HG03342 (cell line): Measurements from ENCODE around the gene PNLIPRP1.

ENCODE experiments used
- ATAC-seq: cut with Tn5 transposase; IDR thresholded peaks from one replicate; pipeline ENCODE4 v1.9.1; 2021; ENCODE audit warnings: mild to moderate bottlenecking, moderate library complexity; ENCODE audit not compliant: unreplicated experiment

The PNLIPRP1 gene

DNA sequence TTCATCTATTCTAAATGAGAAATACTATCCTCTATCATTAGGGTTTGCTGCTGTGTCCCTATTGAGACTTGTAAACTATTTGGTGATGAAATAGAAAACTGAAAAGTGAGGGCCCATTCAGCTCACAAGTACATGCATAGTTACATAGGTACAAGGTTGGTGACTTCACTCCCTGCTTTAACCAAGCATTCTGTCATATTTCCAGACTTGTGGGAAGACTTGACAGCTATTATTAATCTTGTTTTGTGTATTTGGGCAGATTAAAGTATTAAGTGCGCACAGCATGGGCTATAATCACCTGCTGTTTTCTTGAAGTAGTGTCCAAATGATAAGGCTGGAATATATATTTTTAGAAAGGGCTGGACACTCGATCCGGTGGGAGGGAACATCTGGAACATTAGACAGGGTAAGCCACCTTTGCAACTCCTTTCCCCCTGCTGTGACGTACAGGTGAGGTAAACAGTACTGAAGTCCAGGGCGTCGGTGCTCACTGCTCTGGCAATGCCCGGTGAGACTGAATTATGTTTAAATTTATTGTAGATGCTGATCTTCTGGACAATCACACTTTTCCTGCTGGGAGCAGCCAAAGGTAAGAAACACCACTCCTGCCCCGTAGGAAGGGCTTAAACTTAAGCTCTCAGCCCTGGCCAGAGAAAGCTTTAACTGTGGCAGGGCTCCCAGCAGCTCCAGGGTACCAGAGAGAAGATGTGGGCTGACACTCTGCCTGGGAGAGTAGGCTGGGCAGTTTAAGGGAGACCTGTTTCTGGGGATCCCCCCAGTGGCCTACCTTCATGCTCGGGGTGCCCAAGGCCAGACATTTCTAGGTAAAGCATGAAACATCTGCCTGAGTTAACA lies at the start of gene PNLIPRP1:
PNLIPRP1 (plus strand) TSS at position 370 of the 855 bp plus-strand sequence; CDS start at position 541, 171 bp downstream.
- ATAC-seq = no peak

DNA sequence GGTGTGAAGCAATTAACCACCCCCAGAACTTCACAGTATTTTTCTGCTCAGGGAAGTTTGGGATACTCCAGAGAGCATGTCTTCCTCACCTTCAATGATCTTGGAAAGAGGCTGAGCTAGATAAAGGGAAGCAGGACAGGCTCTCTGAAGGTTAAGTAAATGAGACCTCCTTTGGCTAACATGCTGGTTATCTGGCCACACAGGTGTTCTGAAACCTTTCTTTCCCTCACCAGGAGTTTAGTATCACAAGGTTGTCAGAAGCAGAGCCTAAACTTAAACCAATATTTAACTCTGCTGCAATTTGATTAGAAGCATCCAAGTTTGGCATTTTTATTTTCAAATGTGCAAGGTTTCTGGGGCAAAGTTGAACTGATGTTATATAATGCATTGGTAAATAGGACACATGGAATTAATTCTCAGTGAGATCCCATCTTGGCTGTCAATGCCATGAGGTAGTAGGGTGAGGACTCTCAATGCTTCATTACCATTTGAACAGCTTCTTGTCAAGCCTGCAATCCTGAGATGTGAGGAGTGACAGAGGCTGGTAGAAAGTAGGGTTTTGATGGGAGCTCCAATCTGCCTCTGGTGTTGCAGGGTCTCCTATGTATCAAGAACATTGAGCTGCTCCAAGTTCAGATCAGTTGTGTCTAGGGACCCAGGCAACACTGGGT lies 48.6 kb upstream of the PNLIPRP1 start:
- no peak for ATAC-seq

DNA sequence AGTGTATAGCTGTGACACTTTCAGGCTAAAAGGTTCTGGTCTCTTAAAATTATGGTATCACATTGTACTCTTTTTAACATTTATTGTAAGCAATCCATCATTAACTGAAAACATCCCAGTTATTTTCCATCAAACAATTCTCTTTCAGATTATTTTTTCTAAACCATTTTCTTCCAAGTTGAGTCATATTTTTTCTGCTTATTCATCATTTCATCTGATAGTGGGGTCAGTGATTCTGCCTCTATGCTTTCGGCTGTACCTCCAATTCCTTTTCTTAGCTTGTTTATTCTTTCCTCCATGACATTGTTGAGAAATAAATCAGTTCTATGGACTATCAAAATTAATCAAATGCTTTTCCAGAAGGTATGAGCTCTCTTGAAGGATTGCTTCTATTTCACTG lies 45.6 kb upstream of the PNLIPRP1 start:
- ATAC-seq = no peak

DNA sequence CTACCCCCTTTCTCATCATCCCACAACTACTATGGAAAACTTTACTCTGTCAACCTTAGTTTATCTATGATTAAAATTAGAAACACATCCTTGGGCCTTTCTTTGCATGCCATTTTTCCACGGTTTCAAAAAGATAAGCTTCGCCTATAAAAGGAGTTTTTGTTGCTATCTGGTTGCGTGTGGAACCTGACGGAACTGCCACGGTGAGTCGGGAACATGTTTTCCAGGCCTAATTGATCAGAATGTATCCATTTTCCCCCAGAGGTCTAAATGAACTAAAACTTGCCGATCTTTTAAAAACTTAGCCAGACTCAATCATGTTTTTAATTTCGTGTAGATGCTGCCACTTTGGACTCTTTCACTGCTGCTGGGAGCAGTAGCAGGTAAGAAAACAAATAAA lies 45.0 kb upstream of the PNLIPRP1 start, which contains the start of gene PNLIP:
PNLIP (plus strand) TSS at position 176 of the 400 bp plus-strand sequence; CDS start at position 338, 162 bp downstream.
- no peak for ATAC-seq

DNA sequence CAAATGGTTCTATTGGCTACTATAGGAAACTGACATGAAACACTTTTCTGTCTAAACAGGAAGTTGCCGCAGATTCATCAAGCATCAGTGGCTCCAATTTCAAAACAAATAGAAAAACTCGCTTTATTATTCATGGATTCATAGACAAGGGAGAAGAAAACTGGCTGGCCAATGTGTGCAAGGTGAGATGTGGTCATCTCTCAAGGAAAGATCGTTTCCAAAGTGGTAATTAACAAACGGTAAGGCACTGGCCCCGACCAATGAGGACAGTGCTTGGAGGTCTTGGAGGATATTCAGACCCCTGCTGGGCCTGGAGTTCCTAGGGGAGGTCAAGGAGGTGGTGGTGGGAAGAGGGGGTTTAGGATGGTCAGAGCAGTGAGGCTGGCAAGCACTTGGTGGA lies 42.5 kb upstream of the PNLIPRP1 start:
- ATAC-seq = no peak

DNA sequence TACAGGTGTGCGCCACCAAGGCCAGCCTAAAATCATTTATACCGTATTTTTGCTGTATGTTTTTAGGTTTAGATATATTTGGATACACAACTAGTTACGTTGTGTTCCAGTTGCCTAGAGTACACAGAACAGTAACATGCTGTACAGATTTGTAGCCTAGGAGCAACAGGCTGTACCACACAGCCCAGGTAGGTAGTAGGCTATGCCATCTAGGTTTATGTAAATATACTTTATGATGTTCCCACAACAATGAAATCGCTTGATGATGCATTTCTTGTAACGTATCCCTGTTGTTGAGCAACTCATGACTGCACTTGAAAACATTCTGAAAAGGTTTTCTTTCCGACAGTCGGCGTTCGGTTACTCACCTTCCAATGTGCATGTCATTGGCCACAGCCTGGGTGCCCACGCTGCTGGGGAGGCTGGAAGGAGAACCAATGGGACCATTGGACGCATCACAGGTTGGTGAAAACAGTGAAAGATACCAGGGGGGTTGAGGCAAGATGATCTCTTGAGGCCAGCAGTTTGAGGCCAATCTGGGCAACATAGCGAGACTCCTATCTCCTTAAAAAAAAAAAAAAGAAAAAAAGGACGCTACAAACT lies 37.3 kb upstream of the PNLIPRP1 start:
- ATAC-seq = no peak

DNA sequence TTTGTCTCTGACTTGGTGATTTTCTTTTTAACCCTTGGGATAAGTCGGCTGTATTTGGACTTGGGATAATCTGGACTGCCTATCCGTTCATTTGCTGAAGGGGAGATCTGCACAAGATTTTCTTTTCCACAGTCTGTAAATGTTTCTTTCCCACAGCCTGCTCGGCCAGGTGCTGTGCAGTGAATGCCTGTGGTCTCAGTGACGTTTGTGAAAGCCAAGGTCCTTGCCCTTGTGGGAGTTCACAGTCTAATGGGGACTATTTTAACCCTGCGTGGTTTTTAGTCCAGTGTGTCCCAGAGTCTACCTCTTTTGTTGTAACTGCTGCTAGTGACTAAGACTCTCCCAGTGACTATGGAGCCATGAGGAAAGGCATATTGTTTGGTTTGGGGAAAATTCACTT lies 36.1 kb upstream of the PNLIPRP1 start:
- ATAC-seq = no peak

DNA sequence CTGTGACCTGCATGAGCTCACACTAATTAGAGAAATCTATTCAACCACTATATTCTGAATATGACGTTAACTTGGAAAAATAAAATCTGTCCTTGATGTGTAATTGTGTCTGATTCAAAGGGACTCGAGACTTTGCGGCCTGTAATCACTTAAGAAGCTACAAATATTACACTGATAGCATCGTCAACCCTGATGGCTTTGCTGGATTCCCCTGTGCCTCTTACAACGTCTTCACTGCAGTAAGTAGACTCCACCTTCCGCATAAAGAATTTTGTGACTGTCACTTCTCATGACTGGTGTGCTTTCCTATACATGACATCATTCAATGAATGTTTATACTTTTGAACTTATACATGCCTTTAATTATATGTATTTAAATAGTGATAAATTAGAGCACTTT lies 34.9 kb upstream of the PNLIPRP1 start:
- no peak for ATAC-seq

DNA sequence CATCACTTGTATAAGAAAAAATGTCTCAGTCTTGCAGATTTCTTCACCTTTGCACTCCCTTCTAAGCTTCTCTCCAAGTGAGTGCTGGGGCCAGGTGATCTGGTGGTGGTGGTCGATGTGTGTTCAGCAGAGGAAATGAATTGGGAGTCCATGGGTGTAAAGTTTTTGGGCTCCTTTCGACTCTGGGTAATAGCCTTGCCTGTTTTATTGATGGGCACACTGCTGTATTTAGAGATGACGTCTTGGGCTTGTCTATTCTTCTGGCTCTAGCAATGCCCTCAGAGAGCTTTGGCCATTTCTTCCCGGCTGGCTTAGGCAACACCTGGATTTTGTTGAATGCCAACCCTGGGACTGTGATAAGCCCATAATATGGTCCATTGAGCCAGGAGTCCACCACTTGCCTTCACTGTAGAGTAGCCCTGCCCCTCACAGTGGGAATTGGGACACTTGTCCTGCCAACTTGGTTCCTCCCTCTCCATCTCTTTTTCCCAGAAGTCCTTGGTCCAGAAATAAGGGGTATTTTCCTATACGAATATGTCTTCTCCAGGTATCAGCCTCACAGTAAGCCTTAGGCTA lies 33.4 kb upstream of the PNLIPRP1 start:
- no peak for ATAC-seq

DNA sequence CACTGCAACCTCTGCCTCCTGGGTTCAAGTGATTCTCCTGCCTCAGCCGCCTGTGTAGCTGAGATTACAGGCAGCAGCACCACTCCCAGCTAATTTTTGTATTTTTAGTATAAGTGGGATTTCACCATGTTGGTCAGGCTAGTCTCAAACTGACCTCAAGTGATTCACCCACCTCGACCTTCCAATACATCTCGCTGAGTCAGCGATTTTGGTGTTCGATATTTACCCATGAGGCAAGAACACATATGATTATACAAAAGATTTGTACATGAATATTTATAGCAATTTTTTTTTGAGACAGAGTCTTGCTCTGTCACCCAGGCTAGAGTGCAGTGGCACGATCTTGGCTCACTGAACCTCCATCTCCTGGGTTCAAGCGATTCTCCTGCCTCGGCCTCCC lies 25.2 kb upstream of the PNLIPRP1 start:
- no peak for ATAC-seq

DNA sequence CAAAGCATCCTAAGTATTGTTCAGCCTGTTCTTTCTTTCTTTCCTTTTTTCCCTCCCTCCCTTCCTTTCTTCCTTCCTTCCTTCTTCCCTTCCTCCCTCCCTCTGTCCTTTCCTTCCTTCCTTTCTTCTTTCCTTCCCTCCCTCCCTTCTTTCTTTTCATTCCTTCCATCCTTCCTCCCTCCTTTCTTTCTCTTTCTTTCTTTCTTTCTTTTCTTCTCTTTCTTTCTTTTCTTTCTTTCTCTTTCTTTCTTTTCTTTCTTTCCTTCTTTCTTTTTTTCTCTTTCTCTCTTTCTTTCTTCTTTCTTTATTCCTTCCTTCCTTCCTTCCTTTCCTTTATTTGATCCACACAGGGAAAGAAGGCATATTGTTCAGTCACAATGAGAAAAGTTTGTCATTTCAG lies 23.8 kb upstream of the PNLIPRP1 start:
- ATAC-seq = no peak

DNA sequence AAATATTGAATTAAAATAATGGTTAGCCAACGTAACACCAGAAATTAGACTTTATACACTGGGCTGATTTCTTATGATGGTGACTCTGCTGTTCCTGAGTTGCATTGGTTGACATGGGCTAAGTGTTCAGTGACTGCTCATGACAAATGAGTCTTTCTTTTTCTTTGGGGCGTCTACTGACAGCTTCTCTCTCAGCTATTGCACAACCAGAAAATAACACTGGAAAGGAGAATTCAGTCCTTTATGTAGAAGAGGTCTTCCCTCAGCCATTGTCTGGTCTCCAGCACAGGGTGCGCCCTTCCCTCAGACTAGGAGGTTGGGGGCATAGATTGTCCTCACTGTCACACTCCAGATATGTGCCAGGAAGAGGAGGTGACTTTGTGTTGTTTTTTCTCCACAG lies 23.4 kb upstream of the PNLIPRP1 start:
- no peak for ATAC-seq

DNA sequence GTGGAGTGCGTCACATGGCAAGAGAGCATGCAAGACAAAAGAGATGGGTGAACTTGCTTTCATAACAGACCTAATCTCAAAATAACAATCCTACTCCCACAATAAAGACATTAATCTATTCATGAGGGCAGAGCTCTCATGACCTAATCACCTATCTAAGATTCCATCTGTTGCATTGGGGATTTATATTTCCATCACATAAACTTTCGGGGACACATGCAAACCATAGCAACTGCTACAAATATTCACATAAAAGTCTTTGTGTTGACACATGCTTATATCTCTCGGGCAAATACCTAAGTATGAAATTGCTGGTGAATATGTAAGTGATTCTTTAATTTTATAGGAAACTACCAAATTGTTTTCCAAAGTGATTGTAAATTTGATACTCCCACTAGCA lies 16.0 kb upstream of the PNLIPRP1 start:
- ATAC-seq = no peak

DNA sequence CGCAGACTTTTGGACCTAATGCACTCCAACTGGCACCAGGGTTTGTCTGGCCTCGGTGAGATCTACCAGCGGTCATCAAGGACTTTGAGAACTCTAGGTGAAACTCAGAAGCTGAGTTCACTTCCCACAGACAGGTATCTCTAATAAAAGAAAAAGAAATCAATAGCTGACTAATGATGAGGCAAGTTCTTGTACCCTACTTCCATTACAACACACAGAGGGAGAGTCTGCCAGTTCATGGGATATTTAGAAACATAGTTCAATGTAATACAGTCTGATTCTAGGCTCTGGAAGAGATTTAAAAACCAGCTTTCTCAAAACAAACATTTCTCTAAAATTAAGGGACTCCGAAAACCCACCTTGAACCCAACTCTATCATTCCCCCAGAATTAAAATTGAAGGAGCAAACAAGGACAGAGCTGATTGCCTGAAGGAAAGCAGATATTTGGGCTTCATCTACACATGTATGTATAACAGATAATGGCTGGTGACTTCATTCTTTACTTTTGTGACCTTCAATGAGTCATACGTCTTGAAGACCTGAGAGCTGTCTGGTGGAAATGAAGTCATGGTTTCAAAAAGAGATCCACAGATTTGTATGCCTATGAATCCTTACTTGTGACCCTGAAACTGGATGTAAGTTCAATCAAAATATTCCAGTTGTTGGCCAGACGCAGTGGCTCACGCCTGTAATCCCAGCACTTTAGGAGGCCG lies 2.7 kb upstream of the PNLIPRP1 start:
- no peak for ATAC-seq

DNA sequence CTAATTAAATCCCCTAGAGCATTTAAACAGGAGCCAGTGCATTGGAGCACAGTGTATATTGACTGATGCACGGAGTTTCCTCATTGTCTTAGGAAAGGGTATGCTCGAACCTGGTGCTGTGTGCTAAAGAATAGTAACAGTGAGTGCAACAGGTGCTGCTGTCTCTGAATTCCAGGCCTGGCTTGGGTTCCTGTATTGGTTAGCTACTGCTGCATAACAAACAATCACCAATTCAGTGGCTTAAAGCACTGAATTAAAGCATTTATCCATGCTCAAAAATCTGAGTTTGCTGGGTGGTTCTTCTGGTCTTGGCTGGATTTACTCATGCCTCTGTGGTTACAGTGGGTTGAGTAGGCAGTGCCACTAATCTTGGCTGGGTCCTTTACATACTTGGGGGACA lies 1.8 kb upstream of the PNLIPRP1 start:
- no peak for ATAC-seq

DNA sequence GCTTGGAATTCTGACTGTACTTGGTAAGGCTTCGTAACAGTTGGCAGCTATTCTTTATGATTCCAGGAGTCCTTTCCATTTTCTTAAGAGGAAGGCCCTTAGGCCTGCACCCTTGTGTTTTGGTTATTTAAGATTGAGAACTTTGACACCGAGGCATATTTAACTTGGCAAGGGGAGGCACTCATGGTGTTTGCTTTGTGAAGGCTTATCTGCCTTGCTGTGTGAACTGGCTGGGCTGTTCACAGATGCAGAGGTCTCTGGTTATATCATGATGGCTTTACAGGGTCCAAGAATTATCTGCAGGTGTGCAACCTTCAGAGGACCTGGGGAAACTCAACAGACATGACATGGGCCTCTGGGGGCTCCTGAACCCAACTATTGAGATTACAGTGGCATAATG lies 833 bp upstream of the PNLIPRP1 start:
- no peak for ATAC-seq

DNA sequence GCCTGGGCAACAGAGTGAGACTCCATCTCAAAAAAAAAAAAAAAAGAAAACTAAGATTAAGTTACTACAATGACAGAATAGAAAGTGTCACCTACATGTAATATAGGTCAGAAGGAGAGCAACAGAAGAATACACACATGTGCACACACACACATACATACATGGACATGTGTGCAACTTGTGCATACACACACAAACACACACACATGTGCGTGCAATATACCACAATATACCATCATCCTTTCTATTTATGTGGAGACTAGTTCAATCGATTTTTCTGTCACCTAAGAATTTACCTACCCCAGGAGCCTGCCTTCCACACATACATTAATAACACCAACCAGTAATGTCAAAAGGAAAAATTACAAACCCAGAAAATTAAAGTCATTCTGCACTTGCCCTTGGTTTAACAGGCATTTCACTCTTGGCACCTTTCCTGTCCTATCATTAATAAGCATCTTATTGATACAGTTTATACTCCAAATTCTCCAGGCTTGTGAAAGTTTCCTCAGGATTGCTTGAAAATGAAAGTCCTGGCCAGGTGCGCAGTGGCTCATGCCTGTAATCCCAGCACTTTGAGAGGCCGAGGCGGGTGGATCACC lies 2.5 kb downstream of the PNLIPRP1 start:
- no peak for ATAC-seq

DNA sequence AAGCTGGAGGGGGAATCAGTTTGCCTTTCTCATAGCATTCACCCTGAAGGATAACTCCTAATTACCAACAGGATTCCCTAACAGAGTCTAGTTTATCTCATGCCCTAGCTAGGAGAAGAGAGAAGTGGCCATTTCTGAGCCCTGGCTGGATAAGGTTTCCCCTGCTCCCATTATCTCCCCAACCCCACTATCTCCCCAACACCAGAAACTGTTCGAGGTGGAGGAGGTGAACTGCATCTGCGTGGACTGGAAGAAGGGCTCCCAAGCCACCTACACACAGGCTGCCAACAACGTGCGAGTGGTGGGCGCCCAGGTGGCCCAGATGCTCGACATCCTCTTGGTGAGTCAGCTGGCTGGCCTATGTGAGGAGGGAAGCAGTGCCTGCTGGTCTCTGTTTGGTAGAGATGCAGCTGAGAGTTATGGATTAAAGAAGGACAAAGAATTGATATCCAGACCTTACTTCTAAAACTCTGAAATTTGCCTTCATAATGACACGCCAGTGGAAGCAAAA lies 3.8 kb downstream of the PNLIPRP1 start:
- no peak for ATAC-seq

DNA sequence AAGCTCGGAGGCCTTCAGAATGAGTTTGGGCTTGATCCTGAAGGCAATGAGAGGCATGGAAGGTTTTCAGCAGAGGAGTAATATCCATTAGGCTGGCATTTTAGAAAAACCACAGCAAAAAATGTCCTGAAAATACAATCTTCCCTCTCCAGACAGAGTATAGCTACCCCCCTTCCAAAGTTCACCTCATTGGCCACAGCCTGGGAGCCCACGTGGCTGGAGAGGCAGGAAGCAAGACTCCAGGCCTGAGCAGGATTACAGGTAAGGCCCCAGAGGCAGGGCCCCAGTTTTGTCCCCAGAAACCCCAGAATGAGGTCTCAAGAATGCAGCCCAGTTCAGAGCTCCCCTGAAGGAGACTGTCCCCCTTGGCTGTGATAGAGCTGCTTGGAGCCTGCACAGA lies 5.3 kb downstream of the PNLIPRP1 start:
- ATAC-seq = no peak

DNA sequence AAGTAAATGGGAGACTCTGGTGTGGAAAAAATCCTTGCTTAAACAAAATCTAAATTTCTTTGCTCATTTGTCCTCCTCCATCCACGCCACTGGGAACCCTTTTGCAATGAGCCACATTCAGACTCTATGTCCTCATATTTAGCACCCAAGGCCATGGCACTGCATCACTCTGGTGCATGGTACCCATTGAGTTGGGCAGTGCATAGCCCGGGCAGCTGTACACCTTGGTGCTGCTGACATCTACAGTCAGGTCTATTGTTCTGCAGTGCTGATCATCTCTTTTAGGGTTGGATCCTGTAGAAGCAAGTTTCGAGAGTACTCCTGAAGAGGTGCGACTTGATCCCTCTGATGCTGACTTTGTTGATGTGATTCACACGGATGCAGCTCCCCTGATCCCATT lies 6.8 kb downstream of the PNLIPRP1 start:
- no peak for ATAC-seq
